OCI-LY3 (cell line): Measurements from ENCODE around the gene ANKRD55.
"Not testable (repeated sequence)": the region's sequence is repeated elsewhere in the genome, so short reads cannot be mapped to it uniquely, and the experiment has no call there.

ENCODE experiments used
- H2AFZ ChIP-seq: fragments of 200-600, 300-600 bp; shearing (Covaris generic); 2 replicates; pipeline ENCODE4 v1.6.0; 2014; ENCODE audit warnings: antibody characterized with exemption, low read depth, low read length
- H3K27ac ChIP-seq: fragments of 200-600, 300-600 bp; sonication (generic); 2 replicates; pipeline ENCODE4 v1.5.1; 2014; ENCODE audit warnings: mild to moderate bottlenecking, low read length, moderate library complexity, mixed read lengths
- H3K27me3 ChIP-seq: fragments of 200-600, 300-600 bp; sonication (generic); 2 replicates; pipeline ENCODE4 v1.6.1; 2014; ENCODE audit warnings: low read depth, low read length, mixed read lengths
- H3K36me3 ChIP-seq: fragments of 200-600, 300-600 bp; sonication (generic); replicated peaks from 2 replicates; pipeline ENCODE3; 2014; ENCODE audit warnings: low read depth, low read length, mixed read lengths
- H3K4me1 ChIP-seq: fragments of 300-600, 200-600 bp; sonication (generic); 2 replicates; pipeline ENCODE4 v1.6.1; 2014; ENCODE audit warnings: low read length, mixed read lengths
- H3K4me2 ChIP-seq: fragments of 200-600, 300-600 bp; sonication (generic); 2 replicates; pipeline ENCODE4 v1.6.1; 2014; ENCODE audit warnings: low read length, mixed read lengths
- H3K4me3 ChIP-seq: fragments of 300-600, 200-600 bp; sonication (generic); 2 replicates; pipeline ENCODE4 v1.5.1; 2014; ENCODE audit warnings: antibody characterized with exemption, mild to moderate bottlenecking, low read length, moderate library complexity
- H3K79me2 ChIP-seq: fragments of 300-600, 200-600 bp; shearing (Covaris generic); 2 replicates; pipeline ENCODE4 v1.6.1; 2014; ENCODE audit warnings: mild to moderate bottlenecking, low read length, mixed read lengths
- H3K9ac ChIP-seq: fragments of 300-600, 200-600 bp; shearing (Covaris generic); 2 replicates; pipeline ENCODE4 v1.6.0; 2014; ENCODE audit warnings: mild to moderate bottlenecking, low read length, moderate library complexity
- H3K9me3 ChIP-seq: fragments of 200-600, 300-600 bp; shearing (Covaris generic); 2 replicates; pipeline ENCODE4 v1.6.1; 2014; ENCODE audit warnings: low read length, mixed read lengths; ENCODE audit not compliant: insufficient read depth
- H4K20me1 ChIP-seq: fragments of 200-600, 300-600 bp; sonication (generic); 2 replicates; pipeline ENCODE4 v1.6.1; 2016; ENCODE audit warnings: low read length, mixed read lengths; ENCODE audit not compliant: insufficient read depth
- EZH2phosphoT487 ChIP-seq: fragments of 200-600 bp; shearing (Covaris generic); IDR thresholded peaks from 2 replicates; pipeline ENCODE4 v1.6.1; 2018; ENCODE audit warnings: antibody characterized with exemption, mixed run types, low read depth
- TF ChIP-seq, protein P1 (sequence below): fragments of 200-600, 300-600 bp; sonication (generic); IDR thresholded peaks from 2 replicates; pipeline ENCODE4 v1.5.1; 2014; ENCODE audit warnings: antibody characterized with exemption, low read length, low read depth

The ANKRD55 gene

DNA sequence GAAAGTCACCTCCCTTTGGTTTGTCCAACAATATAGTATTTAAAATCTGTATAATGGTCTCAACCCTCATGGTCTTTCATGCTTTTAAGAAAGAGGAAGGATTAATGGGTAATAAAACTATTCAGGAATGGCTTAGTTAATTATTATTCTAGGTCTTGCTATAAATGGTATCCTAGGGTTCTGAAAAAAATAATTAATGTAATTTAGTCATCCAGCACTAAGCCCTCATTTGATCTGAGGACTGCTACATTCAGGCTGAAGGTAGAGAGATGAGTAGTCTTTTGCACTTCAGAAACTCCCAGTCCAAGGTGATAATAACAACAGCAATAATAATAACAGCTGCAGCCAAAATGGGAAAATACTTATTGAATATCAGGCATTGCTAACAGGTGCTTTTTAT lies 2.6 kb downstream of the ANKRD55 start:
- TF ChIP-seq, protein P1, sequence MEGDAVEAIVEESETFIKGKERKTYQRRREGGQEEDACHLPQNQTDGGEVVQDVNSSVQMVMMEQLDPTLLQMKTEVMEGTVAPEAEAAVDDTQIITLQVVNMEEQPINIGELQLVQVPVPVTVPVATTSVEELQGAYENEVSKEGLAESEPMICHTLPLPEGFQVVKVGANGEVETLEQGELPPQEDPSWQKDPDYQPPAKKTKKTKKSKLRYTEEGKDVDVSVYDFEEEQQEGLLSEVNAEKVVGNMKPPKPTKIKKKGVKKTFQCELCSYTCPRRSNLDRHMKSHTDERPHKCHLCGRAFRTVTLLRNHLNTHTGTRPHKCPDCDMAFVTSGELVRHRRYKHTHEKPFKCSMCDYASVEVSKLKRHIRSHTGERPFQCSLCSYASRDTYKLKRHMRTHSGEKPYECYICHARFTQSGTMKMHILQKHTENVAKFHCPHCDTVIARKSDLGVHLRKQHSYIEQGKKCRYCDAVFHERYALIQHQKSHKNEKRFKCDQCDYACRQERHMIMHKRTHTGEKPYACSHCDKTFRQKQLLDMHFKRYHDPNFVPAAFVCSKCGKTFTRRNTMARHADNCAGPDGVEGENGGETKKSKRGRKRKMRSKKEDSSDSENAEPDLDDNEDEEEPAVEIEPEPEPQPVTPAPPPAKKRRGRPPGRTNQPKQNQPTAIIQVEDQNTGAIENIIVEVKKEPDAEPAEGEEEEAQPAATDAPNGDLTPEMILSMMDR = no peak
- TF ChIP-seq EZH2phosphoT487 = no peak
- peaks cover 7% of the 10 kb centered on the region for H3K27me3 ChIP-seq
- no peaks in the 10 kb centered on the region for H3K79me2 ChIP-seq
- no peaks in the 10 kb centered on the region for H3K36me3 ChIP-seq
- H3K27ac ChIP-seq = no peak overlapping the region
- H3K9me3 ChIP-seq = no peaks in the 10 kb centered on the region
- no peaks in the 10 kb centered on the region for H3K4me1 ChIP-seq
- H2AFZ ChIP-seq = no peak overlapping the region
- no peak overlapping the region for H3K4me3 ChIP-seq
- H3K9ac ChIP-seq = no peak overlapping the region
- H4K20me1 ChIP-seq = no peaks in the 10 kb centered on the region
- H3K4me2 ChIP-seq = no peak overlapping the region

DNA sequence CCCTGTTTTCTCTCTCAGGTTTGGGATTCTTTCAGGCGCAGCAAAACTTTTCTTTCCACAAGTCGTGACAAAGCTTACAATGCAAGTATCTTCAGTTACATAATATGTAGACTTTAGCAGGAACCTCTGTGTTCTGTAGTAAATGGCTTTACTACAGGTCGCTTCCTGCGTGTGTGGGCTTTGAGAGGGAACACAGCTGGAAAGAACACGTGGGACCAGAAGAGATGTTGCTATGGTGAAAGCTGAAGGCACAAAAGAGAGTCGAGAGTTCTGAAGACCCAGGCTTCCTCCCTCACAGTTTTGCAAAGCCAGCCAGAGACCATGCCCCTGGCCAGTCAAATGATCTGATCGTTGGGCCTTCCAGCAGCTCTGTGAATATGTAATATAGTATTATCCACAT lies 4.0 kb downstream of the ANKRD55 start:
- no peaks in the 10 kb centered on the region for H3K79me2 ChIP-seq
- TF ChIP-seq, protein P1 = no peak
- no peak for TF ChIP-seq EZH2phosphoT487

DNA sequence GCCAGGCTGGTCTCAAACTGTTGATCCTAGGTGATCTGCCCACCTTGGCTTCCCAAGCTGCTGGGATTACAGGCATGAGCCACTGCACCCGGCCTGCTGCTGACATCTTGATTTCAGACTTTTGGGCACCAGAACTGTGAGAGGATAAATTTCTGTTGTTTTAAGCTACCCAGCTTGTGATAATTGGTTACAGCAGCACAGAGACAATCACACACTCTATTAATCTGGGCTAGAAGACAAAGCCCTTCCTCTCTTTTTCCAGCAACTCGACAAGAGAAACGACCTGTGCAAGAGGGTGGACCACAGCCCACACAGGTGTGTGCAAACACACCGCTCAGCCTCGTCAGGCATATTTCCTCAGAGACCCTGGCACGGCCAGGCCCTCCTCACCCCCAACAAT lies 4.5 kb downstream of the ANKRD55 start:
- no peak overlapping the region for H2AFZ ChIP-seq
- no peaks in the 10 kb centered on the region for H3K4me1 ChIP-seq
- no peaks in the 10 kb centered on the region for H3K36me3 ChIP-seq
- no peak overlapping the region for H3K4me3 ChIP-seq
- no peaks in the 10 kb centered on the region for H4K20me1 ChIP-seq
- TF ChIP-seq, protein P1 = no peak
- no peak overlapping the region for H3K27ac ChIP-seq
- no peaks in the 10 kb centered on the region for H3K9me3 ChIP-seq
- no peaks in the 10 kb centered on the region for H3K79me2 ChIP-seq
- H3K9ac ChIP-seq = no peak overlapping the region
- peaks cover 7% of the 10 kb centered on the region; the same call in 1 of the 2 replicates for H3K27me3 ChIP-seq
- H3K4me2 ChIP-seq = no peak overlapping the region

More for the DNA sequence above, 4.0 kb downstream of the ANKRD55 start:
- Histone ChIP-seq H3K4me3 (no peak overlapping the region), H3K36me3 (no peaks in the 10 kb centered on the region), H3K27me3 (peaks cover 7% of the 10 kb centered on the region; the same call in 1 of the 2 replicates), H3K9ac (no peak overlapping the region), H3K9me3 (no peaks in the 10 kb centered on the region), H4K20me1 (no peaks in the 10 kb centered on the region), H3K4me2 (no peak overlapping the region), H3K27ac (no peak overlapping the region), H3K4me1 (no peaks in the 10 kb centered on the region), H2AFZ (no peak overlapping the region)

DNA sequence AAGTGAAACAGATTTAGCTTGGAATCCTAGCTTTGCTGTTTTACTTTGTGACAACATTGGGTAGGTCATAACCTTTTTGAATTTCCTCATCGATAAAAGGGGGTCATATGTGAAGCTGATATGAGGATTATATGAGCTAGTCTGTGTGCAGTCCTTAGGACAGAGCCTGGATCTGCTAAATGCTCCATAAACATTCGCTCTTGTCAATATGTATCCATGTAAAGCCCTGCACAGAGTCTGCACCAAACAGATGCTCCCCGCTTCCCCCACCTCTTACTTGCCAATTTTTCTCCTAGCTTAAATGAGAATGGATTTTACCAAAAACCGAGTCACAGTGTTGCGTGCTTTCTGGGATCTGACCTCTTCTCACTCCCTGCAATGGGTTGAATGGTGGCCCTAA lies 5.4 kb downstream of the ANKRD55 start:
- Histone ChIP-seq H3K27ac (no peak overlapping the region), H2AFZ (no peak overlapping the region), H3K4me3 (no peak overlapping the region), H3K9me3 (no peaks in the 10 kb centered on the region), H3K9ac (no peak overlapping the region), H4K20me1 (no peaks in the 10 kb centered on the region), H3K79me2 (no peaks in the 10 kb centered on the region), H3K4me1 (no peaks in the 10 kb centered on the region), H3K4me2 (no peak overlapping the region), H3K36me3 (no peaks in the 10 kb centered on the region), H3K27me3 (peaks cover 3% of the 10 kb centered on the region; the same call in 1 of the 2 replicates)
- TF ChIP-seq, protein P1 = no peak
- no peak for TF ChIP-seq EZH2phosphoT487

DNA sequence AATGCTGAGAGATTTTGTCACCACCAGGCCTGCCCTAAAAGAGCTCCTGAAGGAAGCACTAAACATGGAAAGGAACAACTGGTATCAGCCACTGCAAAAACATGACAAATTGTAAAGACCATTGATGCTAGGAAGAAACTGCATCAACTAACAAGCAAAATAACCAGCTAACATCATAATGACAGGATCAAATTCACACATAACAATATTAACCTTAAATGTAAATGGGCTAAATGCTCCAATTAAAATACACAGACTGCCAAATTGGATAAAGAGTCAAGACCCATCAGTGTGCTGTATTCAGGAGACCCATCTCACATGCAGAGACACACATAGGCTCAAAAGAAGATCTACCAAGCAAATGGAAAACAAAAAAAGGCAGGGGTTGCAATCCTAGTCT lies 9.8 kb downstream of the ANKRD55 start:
- H3K27me3 ChIP-seq, H2AFZ ChIP-seq, H3K36me3 ChIP-seq, H3K9me3 ChIP-seq, H4K20me1 ChIP-seq, H3K9ac ChIP-seq, H3K4me1 ChIP-seq, H3K4me3 ChIP-seq, H3K79me2 ChIP-seq, H3K27ac ChIP-seq, H3K4me2 ChIP-seq: not testable (repeated sequence)

DNA sequence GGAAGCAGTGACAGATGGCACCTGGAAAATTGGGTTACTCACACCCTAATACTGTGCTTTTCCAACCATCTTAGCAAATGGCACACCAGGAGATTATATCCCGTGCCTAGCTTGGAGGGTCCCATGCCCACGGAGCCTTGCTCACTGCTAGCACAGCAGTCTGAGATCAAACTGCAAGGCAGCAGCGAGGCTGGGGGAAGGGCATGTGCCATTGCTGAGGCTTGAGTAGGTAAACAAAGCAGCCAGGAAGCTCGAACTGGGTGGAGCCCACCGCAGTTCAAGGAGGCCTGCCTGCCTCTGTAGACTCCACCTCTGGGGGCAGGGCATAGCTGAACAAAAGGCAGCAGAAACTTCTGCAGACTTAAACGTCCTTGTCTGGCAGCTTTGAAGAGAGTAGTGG lies 11.5 kb downstream of the ANKRD55 start:
- H3K9ac ChIP-seq, H3K27ac ChIP-seq: not testable (repeated sequence)

More for the DNA sequence above, 11.5 kb downstream of the ANKRD55 start:
- not testable (repeated sequence) for H3K4me3 ChIP-seq, H2AFZ ChIP-seq, H3K36me3 ChIP-seq, H3K9me3 ChIP-seq, H4K20me1 ChIP-seq, H3K27me3 ChIP-seq, H3K4me2 ChIP-seq, H3K4me1 ChIP-seq, H3K79me2 ChIP-seq
